RPMI8226 (cell line): ENCODE data around the gene PLIN1.

Source experiments
- DNase-seq: peaks from one replicate; pipeline ENCODE4 v3.0.0-alpha.2; 2015

Gene PLIN1

DNA sequence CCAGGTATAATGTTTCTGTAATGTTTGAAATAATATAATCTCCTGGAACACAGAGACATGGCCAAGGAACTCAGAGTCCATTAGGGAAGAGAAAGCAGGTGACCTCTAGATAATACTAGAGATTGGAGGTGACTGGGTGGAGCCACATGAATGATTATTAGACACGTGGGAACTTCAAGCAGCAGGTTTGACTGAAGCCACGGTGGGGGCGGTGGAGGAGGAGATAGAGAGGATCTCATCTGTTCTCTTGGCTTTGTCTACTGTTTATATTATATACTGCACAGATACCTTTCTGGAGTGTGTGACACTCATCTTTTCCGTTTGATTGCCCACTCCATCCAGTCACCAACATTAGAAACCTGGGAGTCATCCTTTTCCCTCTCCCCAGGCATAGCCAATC, 57.6 kb downstream of the PLIN1 start:
- DNase-seq = no peak

DNA sequence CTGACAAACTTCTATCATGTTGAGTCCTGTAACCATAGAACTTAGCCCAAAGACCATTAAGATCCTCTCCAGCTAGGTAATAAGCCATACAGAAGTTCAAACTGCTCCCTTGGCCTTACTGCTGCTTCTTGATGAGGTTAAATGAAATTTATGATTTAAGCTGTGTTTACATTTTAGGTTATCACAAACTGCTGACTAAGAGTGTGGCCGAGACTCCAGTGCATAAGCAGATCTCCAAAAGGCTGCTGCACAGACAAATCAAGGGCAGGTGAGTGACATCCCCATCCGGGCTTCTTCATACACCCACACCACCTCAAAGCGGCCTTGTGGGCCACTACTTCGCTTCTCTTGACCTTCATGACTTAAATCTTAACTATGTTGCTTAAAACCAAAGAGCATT, 62.9 kb downstream of the PLIN1 start:
- DNase-seq = no peak

DNA sequence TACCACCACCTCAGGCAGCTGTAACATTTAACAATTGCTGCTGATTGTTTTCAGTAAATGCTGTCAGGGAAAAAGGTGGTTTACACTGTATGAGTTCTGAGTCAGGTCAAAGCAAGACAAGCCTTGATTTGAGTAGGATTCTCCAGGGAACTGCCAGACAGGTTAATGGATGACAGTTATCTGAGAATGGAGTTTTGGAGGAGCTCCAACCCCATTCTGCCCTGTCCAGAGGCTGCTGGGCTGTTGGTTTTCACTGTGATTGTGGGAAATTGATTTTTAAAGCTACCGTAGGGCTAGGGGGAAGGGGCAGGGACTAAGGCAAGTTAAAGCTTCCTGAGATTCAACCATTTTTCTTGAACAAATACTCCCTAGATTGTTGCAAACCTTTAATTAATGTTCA, 64.0 kb downstream of the PLIN1 start:
- no peak for DNase-seq
